RCC 7860 (cell line): ENCODE results near the gene GRAMD1C.
"Not testable (repeated sequence)": the region's sequence is repeated elsewhere in the genome, so short reads cannot be mapped to it uniquely, and the experiment has no call there.

Experiments
- DNase-seq: peaks from one replicate; pipeline ENCODE4 v3.0.0-alpha.2; 2015; ENCODE audit warnings: low spot score
- FAIRE-seq: peaks from 2 replicates; lab custom pipeline; 2012; peaks lifted over from hg19 to GRCh38; lab: Jason Lieb, UNC

The GRAMD1C gene

GRCh38 chr3:113849841-113850240, 11.3 kb downstream of the GRAMD1C start:
- not testable (repeated sequence) for DNase-seq, FAIRE-seq

- not testable (repeated sequence) for FAIRE-seq
These were observed 11.8 kb downstream of the GRAMD1C start for GRCh38 chr3:113850391-113850790.

GRCh38 chr3:113852506-113852905, 13.9 kb downstream of the GRAMD1C start:
- FAIRE-seq: no peak
- no peak for DNase-seq

More at GRCh38 chr3:113850391-113850790, 11.8 kb downstream of the GRAMD1C start:
- DNase-seq: not testable (repeated sequence)

- FAIRE-seq (no peak), DNase-seq (no peak)
These were observed 28.9 kb downstream of the GRAMD1C start for GRCh38 chr3:113867506-113867905.

GRCh38 chr3:113873293-113873692, 34.7 kb downstream of the GRAMD1C start:
- FAIRE-seq (no peak), DNase-seq (no peak)

- no peak for FAIRE-seq
- no peak for DNase-seq
These were observed 35.4 kb downstream of the GRAMD1C start for GRCh38 chr3:113873814-113874526.

GRCh38 chr3:113878403-113878802, 39.8 kb downstream of the GRAMD1C start:
- no peak for DNase-seq
- FAIRE-seq: no peak

- no peak for FAIRE-seq
- DNase-seq: no peak
These were observed 46.5 kb downstream of the GRAMD1C start for GRCh38 chr3:113885050-113885449.

GRCh38 chr3:113890256-113890900, 51.8 kb downstream of the GRAMD1C start:
- DNase-seq: no peak
- FAIRE-seq: no peak

- no peak for FAIRE-seq
- no peak for DNase-seq
These were observed 56.3 kb downstream of the GRAMD1C start for GRCh38 chr3:113894927-113895326.

- no peak for FAIRE-seq
- no peak for DNase-seq
These were observed 57.4 kb downstream of the GRAMD1C start for GRCh38 chr3:113895964-113896363.

- DNase-seq (no peak), FAIRE-seq (no peak)
These were observed 58.3 kb downstream of the GRAMD1C start for GRCh38 chr3:113896930-113897329.

- FAIRE-seq (no peak), DNase-seq (no peak)
These were observed 58.8 kb downstream of the GRAMD1C start for GRCh38 chr3:113897373-113897777.

GRCh38 chr3:113898892-113899291, 60.3 kb downstream of the GRAMD1C start:
- no peak for DNase-seq
- FAIRE-seq: no peak

- peak; percentile 1 for DNase-seq
- no peak for FAIRE-seq
These were observed 68.1 kb downstream of the GRAMD1C start for GRCh38 chr3:113906568-113907140.

GRCh38 chr3:113908133-113908532, 69.5 kb downstream of the GRAMD1C start:
- FAIRE-seq: no peak
- DNase-seq: no peak

- no peak for FAIRE-seq
These were observed 72.4 kb downstream of the GRAMD1C start for GRCh38 chr3:113910966-113911365.

GRCh38 chr3:113912552-113913236, 74.1 kb downstream of the GRAMD1C start:
- DNase-seq (peak; percentile 56), FAIRE-seq (peak; percentile 72)

More at GRCh38 chr3:113910966-113911365, 72.4 kb downstream of the GRAMD1C start:
- no peak for DNase-seq

- FAIRE-seq (no peak), DNase-seq (no peak)
These were observed 76.1 kb downstream of the GRAMD1C start for GRCh38 chr3:113914646-113915045.

GRCh38 chr3:113927556-113927955, 89.0 kb downstream of the GRAMD1C start:
- FAIRE-seq (no peak), DNase-seq (no peak)

- peak; percentile 4 for FAIRE-seq
- no peak for DNase-seq
These were observed 108.2 kb downstream of the GRAMD1C start for GRCh38 chr3:113946831-113947230.
